Measurements from ENCODE around the gene DPYD.

DPYD gene

DNA sequence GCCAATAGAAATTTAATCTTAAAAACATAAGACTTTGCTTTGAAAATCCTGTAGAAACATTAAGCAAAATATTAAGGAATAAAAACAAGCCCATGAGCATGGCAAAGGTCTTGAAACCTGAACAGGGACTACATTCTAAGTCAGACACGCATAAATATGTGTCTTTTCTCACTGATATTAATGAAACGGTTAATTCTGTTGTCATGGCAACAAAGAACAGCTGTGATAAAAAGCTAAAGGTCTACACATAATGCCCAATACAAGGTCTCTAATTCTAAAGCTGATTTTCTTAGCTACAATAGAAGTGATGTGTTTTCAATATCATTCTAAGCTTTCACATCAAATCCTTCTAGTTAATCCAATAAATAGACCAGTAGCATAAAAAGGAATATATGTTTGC, 867.6 kb downstream of the DPYD start:
- H3K4me3 ChIP-seq (ENCODE audit: low read depth, low read length) = no peak overlapping the region
- TF ChIP-seq, protein P1, sequence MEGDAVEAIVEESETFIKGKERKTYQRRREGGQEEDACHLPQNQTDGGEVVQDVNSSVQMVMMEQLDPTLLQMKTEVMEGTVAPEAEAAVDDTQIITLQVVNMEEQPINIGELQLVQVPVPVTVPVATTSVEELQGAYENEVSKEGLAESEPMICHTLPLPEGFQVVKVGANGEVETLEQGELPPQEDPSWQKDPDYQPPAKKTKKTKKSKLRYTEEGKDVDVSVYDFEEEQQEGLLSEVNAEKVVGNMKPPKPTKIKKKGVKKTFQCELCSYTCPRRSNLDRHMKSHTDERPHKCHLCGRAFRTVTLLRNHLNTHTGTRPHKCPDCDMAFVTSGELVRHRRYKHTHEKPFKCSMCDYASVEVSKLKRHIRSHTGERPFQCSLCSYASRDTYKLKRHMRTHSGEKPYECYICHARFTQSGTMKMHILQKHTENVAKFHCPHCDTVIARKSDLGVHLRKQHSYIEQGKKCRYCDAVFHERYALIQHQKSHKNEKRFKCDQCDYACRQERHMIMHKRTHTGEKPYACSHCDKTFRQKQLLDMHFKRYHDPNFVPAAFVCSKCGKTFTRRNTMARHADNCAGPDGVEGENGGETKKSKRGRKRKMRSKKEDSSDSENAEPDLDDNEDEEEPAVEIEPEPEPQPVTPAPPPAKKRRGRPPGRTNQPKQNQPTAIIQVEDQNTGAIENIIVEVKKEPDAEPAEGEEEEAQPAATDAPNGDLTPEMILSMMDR (IDR thresholded peaks at IDR 0.05; ENCODE audit: borderline replicate concordance, insufficient read depth, low read depth, low read length) = no peak

DNA sequence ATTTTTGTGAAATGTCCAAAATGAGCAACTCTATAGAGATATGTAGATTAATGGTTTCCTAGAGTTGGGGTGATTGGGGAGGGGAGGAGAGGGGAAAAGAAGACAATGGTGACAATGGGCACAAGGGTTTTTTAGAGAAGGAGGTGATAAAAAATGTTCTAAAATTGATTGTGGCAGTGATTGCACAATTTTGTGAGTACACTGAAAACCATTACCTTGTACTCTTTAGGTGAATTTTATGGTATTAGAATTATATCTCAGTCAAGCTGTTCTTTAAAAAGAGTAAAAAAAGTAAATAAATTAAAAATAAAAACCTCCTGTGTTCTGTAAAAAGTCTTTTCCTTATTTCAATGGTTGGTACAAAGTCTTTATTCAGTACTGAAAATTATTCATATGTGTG, 869.0 kb downstream of the DPYD start:
- TF ChIP-seq, protein P1 (IDR thresholded peaks at IDR 0.05; ENCODE audit: borderline replicate concordance, insufficient read depth, low read depth, low read length) = no peak
- no peak overlapping the region for H3K4me3 ChIP-seq (ENCODE audit: low read depth, low read length)

DNA sequence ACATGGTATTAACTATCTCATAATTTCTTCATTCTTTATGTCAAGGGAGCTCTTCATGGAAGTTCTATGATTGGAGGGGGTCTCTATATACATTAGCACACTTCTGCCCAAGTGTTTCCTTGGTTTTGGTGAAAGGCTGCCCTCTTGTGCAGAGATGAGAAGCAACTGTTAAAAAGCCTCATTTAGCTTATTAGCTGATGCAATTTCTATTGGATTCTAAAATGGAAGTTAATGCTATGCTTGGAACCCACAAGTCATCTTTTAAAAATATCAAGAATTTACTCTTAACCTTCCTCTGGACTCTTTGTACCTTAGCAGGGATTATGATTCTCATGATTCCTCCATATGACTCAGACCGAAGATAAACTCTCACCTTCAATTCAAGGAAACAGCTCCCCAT, 870.3 kb downstream of the DPYD start:
- no peak overlapping the region for H3K4me3 ChIP-seq (ENCODE audit: low read depth, low read length)
- TF ChIP-seq, protein P1 (IDR thresholded peaks at IDR 0.05; ENCODE audit: borderline replicate concordance, insufficient read depth, low read depth, low read length) = 0 out of 2 replicates have a peak, but pooled peaks have one; percentile 6

DNA sequence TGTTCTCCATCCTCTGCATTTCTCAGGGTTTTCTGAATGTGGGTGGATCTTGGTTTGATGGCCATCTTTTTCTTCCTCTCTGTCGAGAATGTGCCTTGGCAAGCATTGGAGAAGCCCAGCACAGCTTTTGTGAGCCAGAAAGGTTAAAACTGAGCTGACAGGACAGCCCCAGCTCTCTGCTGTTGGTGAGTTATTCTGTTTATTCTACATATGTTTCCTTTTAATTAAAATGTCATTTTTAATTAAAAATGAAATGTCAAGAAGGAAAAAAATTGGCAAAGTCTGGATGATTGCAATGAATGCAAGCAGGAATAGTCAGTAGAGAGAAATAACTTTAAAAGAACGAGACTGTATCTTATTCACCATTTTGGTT, 873.4 kb downstream of the DPYD start:
- H3K4me3 ChIP-seq (ENCODE audit: low read depth, low read length) = no peak overlapping the region
- TF ChIP-seq, protein P1 (IDR thresholded peaks at IDR 0.05; ENCODE audit: borderline replicate concordance, insufficient read depth, low read depth, low read length) = no peak

DNA sequence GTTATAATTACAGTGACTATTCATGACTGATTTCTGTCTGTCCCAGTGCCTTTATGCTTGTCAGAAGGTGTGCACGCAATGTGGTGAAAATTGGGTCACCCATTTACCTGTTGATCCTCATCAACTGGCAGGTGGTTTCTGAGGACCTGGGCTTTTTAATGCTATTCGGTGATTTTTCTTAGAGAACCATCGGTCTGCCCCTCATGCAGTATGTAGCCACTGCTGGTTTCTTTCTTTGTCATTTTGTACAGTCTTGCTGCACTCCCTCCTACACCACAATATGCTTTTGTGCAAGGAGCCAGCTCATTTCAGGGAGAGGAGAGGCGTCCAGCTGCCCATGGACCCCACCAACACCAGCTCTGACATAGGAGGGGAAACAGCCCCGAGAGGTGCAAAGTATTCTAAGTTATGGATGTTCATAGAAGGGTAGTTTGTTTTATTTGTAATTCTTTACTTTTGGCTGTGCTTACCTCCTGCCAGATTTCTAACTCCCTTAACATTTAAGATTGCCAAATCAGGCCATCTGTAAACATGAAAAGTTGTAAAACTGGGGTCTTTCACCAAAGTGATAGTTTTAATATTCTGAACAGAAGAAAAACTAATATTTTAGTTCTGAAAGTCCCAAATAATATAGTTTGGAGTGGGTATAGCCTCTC, 873.9 kb downstream of the DPYD start:
- TF ChIP-seq, protein P1 (IDR thresholded peaks at IDR 0.05; ENCODE audit: borderline replicate concordance, insufficient read depth, low read depth, low read length) = no peak
- H3K4me3 ChIP-seq (ENCODE audit: low read depth, low read length) = no peak overlapping the region

DNA sequence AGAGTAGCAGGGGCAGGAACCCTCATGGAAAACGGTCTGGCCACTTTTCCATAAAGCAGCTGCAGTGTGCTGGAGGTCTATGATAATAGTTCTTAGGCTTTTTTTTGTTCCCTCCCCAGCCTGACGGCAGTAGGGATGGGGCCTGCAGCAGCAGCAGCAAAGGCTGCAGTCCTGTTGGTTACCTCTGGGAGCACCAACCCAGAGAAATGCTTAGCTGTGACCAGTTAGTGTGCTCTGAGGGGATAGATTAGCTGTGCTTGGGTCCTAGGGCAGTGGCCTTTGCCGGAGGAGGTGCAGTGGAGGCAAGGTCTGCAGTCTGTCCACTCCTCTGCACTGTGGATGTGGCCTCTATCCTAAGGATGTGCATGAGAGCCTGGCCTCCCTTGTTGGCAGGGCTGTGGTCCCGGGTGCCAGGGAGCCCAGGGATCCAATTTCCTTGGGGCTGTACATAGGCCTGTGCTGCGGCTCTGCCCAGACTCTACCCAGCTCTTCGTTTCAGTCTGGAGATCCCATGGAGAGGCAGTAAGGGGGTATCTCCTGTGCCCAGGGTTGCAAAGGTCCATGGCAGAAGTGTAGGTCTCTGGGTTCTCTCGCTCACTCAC, 876.6 kb downstream of the DPYD start:
- no peak overlapping the region for H3K4me3 ChIP-seq (ENCODE audit: low read depth, low read length)
- TF ChIP-seq, protein P1 (IDR thresholded peaks at IDR 0.05; ENCODE audit: borderline replicate concordance, insufficient read depth, low read depth, low read length) = no peak

DNA sequence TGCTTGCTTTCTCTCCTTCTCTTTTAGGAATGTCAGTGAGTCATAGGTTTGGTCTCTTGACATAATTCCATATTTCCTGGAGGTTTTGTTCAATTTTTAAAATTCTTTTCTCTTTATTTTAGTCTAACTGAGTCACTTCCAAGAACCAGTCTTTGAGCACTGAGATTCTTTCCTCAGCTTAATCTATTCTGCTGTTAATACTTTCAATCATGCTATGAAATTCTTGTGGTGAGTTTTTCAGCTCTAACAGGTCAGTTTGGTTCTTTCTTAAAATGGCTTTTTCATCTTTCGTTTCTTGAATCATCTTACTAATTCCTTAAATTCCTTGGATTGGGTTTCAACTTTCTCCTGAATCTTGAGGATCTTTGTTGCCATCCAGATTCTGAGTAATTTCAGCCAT, 878.3 kb downstream of the DPYD start:
- no peak overlapping the region for H3K4me3 ChIP-seq (ENCODE audit: low read depth, low read length)
- TF ChIP-seq, protein P1 (IDR thresholded peaks at IDR 0.05; ENCODE audit: borderline replicate concordance, insufficient read depth, low read depth, low read length) = no peak
